ENCODE data around the gene DNPH1. TPM values are rescaled to one million over a fixed set of nuclear protein-coding genes. Genes with fewer than 3 reads are reported as not detected.

Gene DNPH1
- total RNA-seq, 1 experiment from 2014 or later, result 47.0 TPM

DNA sequence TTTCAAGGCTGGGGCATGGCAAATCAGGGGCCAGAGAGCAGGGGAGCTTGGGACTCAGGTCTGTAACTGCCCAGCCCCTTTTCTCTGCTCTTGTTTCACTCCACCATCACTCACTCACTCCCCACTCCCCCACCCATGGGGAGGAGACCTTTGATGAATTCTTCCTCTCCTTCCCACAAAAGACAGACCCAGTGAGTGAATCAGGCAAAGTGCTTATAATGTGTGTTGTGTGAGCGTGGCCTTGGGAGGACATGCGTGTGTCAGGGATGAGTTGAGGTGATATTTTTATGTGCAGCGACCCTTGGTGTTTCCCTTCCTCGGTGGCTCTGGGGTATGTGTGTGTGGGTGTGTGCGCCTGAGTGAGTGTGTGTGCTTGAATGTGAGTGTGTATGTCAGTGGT, 48.3 kb downstream of the DNPH1 start:
- Mint-ChIP-seq H3K9me3 (no peaks in the 10 kb centered on the region), H3K27me3 (ENCODE audit: low read depth) (no peaks in the 10 kb centered on the region), H3K4me3 (peak overlapping the region; percentile 77 to 86), H3K27ac (peak overlapping the region; percentile 7 to 91 (median 52); a peak in 4 of 7 replicates), H3K36me3 (ENCODE audit: insufficient read depth in 1 of 3, low read depth in 3 of 3) (peaks cover 20 to 36% (median 34%) of the 10 kb centered on the region in 3 experiments; a peak in 6 of 7 replicates), H3K4me1 (peaks cover 21% of the 10 kb centered on the region in 2 experiments)
- Histone ChIP-seq H2BK20ac (ENCODE audit: low read depth, low read length, poor library complexity, severe bottlenecking) (no peak overlapping the region), H2BK12ac (ENCODE audit: insufficient read length, low read depth, low read length) (no peak overlapping the region), H3K4me1 (ENCODE audit: insufficient read depth, low read length) (no peaks in the 10 kb centered on the region), H3K23ac (ENCODE audit: insufficient read length, low read depth, low read length) (no peak overlapping the region), H3K56ac (ENCODE audit: insufficient read length, low read depth, low read length) (no peak overlapping the region), H3K9ac (ENCODE audit: extremely low read depth, insufficient read length, low read length) (no peak overlapping the region), H3K79me1 (ENCODE audit: insufficient read depth, low read depth, low read length, poor library complexity, severe bottlenecking) (no peaks in the 10 kb centered on the region), H4K5ac (ENCODE audit: insufficient read length, low read depth, low read length) (no peak overlapping the region), H3K23me2 (ENCODE audit: insufficient read length, low read depth, low read length, poor library complexity, severe bottlenecking) (peaks cover 6% of the 10 kb centered on the region), H3K18ac (ENCODE audit: insufficient read length, low read depth, low read length) (no peak overlapping the region), H4K91ac (ENCODE audit: insufficient read length, low read depth, low read length) (no peak overlapping the region), H2AK5ac (ENCODE audit: insufficient read length, low read length) (no peak overlapping the region), H3K14ac (ENCODE audit: insufficient read depth, low read length) (no peak overlapping the region), H2BK15ac (ENCODE audit: low read depth, low read length) (no peak overlapping the region), H3K27me3 (ENCODE audit: insufficient read depth, low read length) (no peaks in the 10 kb centered on the region), H2AFZ (ENCODE audit: low read length) (no peak overlapping the region), H4K20me1 (ENCODE audit: control insufficient read depth, insufficient read depth, insufficient read length) (no peaks in the 10 kb centered on the region), H3T11ph (ENCODE audit: low read length) (no peak overlapping the region), H3K4me2 (ENCODE audit: insufficient read depth, insufficient read length, low read length) (peak overlapping the region; percentile 90), H3K27ac (ENCODE audit: insufficient read length, low read depth, low read length) (no peak overlapping the region), H3K4ac (ENCODE audit: low read depth, low read length) (no peak overlapping the region), H4K8ac (replicated peaks; ENCODE audit: insufficient read length, low read depth, low read length) (no peak overlapping the region), H3K9me3 (ENCODE audit: control insufficient read depth, low read depth, low read length) (no peaks in the 10 kb centered on the region), H2BK5ac (ENCODE audit: insufficient read length, low read length) (no peak overlapping the region), H3K79me2 (ENCODE audit: insufficient read depth, low read length) (no peaks in the 10 kb centered on the region), H2BK120ac (ENCODE audit: low read depth, low read length, poor library complexity, severe bottlenecking) (no peak overlapping the region)
- no peak for DNase-seq
- no CpG with 5 or more reads among the region's 5 CpGs for WGBS (ENCODE audit: extremely low coverage, insufficient read length, low lambda C conversion rate)
- TF ChIP-seq, protein P1, sequence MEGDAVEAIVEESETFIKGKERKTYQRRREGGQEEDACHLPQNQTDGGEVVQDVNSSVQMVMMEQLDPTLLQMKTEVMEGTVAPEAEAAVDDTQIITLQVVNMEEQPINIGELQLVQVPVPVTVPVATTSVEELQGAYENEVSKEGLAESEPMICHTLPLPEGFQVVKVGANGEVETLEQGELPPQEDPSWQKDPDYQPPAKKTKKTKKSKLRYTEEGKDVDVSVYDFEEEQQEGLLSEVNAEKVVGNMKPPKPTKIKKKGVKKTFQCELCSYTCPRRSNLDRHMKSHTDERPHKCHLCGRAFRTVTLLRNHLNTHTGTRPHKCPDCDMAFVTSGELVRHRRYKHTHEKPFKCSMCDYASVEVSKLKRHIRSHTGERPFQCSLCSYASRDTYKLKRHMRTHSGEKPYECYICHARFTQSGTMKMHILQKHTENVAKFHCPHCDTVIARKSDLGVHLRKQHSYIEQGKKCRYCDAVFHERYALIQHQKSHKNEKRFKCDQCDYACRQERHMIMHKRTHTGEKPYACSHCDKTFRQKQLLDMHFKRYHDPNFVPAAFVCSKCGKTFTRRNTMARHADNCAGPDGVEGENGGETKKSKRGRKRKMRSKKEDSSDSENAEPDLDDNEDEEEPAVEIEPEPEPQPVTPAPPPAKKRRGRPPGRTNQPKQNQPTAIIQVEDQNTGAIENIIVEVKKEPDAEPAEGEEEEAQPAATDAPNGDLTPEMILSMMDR (conservative IDR thresholded peaks at IDR 0.05), result no peak
